Ramos (cell line): Measurements from ENCODE around the gene BACH2.

Experiments used
- in situ Hi-C: fragments of 300-500 bp; cut with MboI; formaldehyde crosslinking; loops from one replicate; pipeline ENCODE4 v1.14.3; 2022; ENCODE audit warnings: low sequenced_read_pairs; ENCODE audit not compliant: unreplicated experiment

BACH2 gene

DNA sequence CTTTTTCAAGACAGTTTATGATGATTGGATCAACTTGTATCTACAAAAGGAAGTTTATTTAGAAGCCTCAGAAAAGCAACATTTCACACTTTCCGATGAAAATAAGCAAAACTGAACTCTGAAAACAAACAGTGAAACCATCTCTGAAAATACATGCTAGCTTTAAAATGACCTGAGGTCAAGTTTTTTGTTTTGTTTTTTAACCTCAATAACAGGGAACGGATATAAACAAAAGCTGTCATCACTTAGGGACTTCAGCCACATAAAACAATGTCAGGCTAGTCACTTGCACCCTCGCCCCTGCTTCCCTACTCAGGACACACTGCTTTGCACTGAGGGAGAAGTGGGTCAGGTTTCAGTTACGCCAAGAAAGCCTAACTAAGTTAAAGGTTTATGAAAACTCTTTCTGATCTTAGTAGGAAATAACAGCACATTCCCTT, 11.6 kb downstream of the BACH2 start:
- in situ Hi-C loops = loop anchor here (5.0 to 25.0 kb wide), 2 partner anchors 192 to 473 kb away; partner anchors contain the start of gene MDN1

DNA sequence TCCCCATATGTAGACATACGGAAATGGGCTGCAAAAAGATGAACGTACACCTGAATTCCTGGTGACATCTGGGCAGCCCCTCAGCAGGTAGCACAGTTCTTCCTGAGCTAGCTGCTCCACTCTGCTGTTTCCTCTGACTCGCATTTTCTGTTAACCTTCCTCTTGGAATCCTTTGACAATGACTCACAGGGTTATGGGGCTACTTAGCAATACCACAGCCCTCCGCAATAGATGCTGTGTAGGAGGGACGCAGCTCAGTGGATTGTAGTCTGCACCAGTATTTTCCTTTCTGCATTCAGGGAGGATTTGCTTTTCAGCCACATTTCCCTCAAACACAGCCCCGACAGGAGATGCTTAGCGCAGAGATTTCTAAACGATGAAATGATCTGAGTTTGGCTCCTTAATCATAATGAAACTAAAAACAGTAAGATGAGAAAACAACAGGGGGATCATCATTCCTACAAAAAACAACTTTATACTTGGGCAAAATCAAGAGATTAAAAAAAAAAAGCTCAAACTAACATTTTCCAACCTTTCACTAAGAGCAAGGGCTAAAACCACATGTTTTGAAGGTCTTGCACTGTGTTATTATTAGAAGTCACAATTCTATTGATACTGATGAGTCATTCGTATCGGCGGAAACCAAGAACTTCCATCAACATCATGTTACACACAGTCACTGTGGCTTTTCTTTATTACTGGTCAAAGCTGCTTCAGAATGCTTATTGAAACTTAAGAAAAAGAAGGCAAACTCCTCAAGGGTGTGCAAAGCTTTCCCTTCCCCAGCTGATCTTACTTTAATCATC, 12.2 kb downstream of the BACH2 start:
- in situ Hi-C loops = loop anchor here (5.0 to 25.0 kb wide), 2 partner anchors 193 to 472 kb away; partner anchors contain the start of gene MDN1

- in situ Hi-C loops = loop anchor here (25.0 kb wide), 1 partner anchor 470 kb away; the partner anchor contains the start of gene MDN1
Measured at GRCh38 chr6:90282265-90282664, 14.4 kb downstream of the BACH2 start.

GRCh38 chr6:90278129-90278528, 18.5 kb downstream of the BACH2 start:
- in situ Hi-C loops = loop anchor here (25.0 kb wide), 1 partner anchor 466 kb away; the partner anchor contains the start of gene MDN1

DNA sequence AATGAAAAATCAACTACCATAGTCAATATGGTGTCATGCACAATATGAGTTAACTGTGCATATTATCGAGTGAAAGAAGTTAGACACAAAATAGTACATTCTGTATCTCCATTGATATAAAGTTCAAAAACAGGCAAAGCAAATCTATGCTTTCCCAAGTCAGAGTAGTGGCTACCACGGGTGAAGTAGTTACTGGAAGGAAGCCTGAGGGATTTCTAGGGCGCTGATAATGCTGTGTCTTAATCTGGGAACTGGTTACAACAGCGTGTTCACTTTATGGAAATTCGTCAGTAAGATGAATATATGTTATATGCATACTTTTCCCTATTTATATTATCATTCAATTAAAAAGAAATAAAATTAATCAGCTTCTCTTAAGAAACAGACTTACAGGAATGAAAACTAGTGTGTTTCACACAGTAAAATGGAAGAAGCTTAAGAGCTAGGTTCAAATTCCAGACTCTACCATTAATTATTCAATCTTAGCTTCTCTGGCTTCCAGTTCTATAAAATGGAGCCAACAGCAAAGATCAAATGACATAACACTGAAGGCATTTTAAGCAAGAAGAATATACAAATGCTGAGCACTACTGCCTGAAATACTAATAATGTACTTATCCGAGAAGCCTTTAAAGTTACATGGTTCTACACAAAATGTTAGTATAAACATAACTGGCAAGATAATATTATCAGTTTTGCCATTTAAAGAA, 19.2 kb downstream of the BACH2 start:
- in situ Hi-C loops = loop anchor here (25.0 kb wide), 1 partner anchor 465 kb away; the partner anchor contains the start of gene MDN1

DNA sequence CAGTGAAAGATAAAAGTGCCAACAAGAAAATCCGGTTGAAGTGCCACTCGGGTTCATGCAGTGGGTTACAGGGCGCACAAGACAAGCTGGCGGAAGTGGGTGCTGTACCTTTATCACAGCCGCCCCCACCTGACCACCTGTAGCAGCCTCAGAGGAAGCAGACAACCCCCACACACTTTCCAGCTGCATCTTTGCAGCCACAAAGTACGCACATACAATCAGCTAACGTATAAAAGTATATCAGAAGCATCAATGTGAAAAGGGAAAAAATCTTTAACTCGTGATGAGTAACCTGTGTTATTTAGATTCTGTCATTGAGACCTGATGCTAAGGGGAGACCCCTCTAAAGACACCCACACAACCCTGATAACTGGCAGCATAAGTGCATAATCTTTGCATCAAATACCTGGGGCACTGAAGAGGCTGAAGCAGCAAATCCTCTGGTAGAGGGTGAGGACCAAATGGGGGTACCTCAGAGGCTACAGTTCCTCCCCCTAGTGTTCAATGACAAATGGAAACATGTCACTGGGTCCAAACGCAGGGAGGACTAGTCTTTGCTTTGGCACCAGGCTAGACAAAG, 22.1 kb downstream of the BACH2 start:
- in situ Hi-C loops = loop anchor here (25.0 kb wide), 1 partner anchor 462 kb away; the partner anchor contains the start of gene MDN1

DNA sequence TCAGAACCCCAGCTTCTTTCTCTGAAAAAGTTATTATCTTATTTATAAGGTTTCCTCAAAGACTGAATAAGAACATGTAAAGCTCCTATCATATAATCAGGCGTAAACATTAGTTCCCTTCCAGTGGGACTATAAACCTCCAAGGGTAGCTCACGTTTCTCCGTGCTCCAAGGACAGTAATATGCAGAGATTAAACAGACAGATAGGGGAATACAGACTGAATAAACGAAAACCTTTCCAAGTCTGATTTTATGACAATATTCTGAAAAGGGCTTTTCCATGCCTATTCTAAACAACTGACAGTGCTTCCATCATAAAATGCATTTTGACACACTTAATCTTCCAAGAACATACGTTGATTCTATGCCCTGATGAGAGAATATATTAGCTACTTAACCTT, 22.8 kb downstream of the BACH2 start:
- in situ Hi-C loops = no loop called here

- in situ Hi-C loops = no loop called here
Measured at GRCh38 chr6:90272895-90273294, 23.7 kb downstream of the BACH2 start.

- in situ Hi-C loops = no loop called here
Measured at GRCh38 chr6:90271831-90272230, 24.8 kb downstream of the BACH2 start.

DNA sequence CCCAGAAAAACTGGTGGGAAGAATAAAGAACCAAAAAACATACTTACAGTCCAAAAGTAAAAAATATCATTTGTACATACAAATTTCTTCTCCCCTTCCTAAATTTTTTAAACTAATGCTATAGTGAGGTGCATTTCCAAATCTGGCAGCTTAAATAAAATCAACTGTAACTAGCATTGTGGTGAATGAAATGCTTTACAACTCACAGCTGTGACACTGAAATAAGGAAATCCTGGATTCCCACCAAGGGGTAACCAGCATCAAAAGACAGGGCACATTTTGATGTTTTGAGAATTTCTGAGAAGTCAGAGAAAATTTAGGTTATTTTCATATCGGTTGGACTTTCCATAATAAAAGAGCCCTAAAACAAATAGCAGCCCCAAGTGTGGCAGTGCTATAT, 27.3 kb downstream of the BACH2 start:
- in situ Hi-C loops = no loop called here

- in situ Hi-C loops = no loop called here
Measured at GRCh38 chr6:90268178-90268577, 28.5 kb downstream of the BACH2 start.

GRCh38 chr6:90266905-90267621, 29.6 kb downstream of the BACH2 start:
- in situ Hi-C loops = no loop called here

DNA sequence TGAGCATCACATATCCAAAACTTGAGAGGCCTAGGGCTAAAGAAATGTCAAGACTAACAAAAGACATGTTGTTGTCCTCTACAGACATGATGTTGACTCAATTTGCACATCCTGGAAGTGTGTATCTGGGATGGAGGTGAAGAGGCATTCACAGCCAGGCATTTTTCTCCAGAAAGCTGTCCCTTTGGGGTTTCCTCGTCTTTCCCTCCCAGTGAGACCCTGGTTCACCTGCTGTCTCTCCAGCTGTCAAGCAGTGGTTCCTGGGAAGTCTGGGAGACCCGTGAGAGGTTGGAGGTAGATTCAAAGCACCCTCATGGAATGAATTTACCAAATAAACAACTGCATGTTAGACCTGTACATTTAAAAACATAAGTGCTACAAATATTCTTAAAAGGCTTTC, 32.1 kb downstream of the BACH2 start:
- in situ Hi-C loops = no loop called here

GRCh38 chr6:90263633-90264032, 33.0 kb downstream of the BACH2 start:
- in situ Hi-C loops = no loop called here

DNA sequence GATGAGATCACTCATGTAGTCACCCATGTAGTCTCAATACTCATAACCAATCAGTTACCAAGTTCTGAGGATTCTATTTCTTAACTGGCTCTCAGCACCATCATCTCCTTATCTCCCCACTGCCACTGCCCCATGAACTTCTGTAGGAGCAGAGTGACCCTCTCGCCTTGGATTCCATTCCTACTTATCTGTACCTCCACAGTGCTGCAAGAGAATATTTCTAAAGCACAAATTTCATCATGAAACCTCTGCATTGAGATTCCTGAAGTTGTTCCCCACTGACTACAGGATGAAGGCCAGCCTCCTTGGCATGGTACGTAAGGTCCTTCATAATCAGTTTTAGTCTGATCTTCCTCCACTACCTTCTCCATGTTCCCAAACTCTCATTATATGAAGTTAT, 34.8 kb downstream of the BACH2 start:
- in situ Hi-C loops = no loop called here

GRCh38 chr6:90257486-90257738, 39.2 kb downstream of the BACH2 start:
- in situ Hi-C loops = no loop called here

- in situ Hi-C loops = no loop called here
Measured at GRCh38 chr6:90256698-90257485, 39.8 kb downstream of the BACH2 start.

DNA sequence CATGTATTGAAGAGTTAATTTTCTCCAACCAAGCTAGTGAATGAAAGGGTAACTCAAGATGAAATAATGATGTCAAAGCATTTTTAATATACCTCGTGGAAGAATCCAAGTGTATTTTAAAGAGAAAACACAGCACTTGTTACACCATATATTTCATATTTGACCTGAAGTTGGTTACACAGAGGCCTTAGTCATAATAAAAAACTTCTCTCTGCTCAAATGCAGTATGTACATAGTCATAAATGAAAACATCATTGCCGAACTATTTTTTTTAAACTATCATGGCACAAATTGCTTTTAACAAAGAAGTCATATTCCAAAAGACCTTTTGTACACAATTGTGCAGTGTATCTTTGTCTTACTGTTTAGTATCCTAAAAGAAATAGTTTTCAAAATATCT, 43.0 kb downstream of the BACH2 start:
- in situ Hi-C loops = no loop called here

DNA sequence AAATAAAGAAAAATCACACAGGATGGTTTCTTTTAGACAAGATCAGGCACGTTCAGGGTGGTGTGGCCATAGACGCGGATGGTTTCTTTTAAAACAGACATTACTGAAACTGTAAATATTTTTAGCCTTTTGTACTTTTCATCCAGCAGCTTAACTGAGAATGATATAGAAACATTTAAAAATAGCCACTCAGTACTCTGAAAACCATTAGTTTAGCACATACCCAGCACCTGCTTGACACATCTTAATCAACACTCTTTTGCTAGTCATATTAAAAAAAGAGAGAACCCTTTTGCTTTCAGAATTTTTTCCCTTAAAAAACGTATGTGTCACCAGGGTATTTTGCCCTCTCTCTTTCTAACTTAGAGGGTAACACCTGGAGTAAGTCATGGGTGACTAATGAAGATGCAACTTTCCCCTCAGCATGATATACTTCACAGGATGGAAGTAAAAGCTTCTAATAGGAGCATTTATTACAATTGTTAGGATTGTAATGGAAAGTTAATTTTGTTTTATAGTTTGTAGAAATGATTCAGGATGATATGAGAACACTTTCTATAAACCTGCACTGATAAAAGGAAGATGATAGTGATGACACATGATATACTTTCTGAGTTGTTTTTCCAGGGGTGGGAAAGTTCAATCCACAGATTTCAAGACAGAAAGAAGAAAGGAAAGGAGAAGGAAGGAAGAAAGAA, 45.2 kb downstream of the BACH2 start:
- in situ Hi-C loops = no loop called here
